H1 (cell line): ENCODE measurements around the gene UTRN.

Source experiments
- BRCA1 ChIP-seq: IDR thresholded peaks from 2 replicates; pipeline ENCODE4 v1.6.1; 2012; ENCODE audit warnings: low read depth, low read length, improper control_type of control experiment
- EGR1 ChIP-seq: IDR thresholded peaks from 2 replicates; pipeline ENCODE4 v1.6.1; 2011; ENCODE audit warnings: low read depth, low read length, borderline replicate concordance
- EZH2 ChIP-seq: fragments of 200-600 bp; sonication (generic); IDR thresholded peaks from 2 replicates; pipeline ENCODE4 v1.7.1; 2012; ENCODE audit warnings: low read depth, mild to moderate bottlenecking, moderate library complexity, low read length, inconsistent platforms; ENCODE audit not compliant: severe bottlenecking
- HDAC2 ChIP-seq, 2 experiments: fragments of 300-600 bp in 1 of 2; sonication (generic) in 1 of 2; IDR thresholded peaks; 2 replicates each; pipeline ENCODE4 v1.6.1; 2011 to 2012; ENCODE audit warnings: low read depth in 2 of 2, low read length in 2 of 2, mild to moderate bottlenecking in 2 of 2, moderate library complexity in 2 of 2, borderline replicate concordance in 1 of 2, inconsistent platforms in 1 of 2
- POLR2A ChIP-seq, 2 experiments: IDR thresholded peaks; 1 replicate in 1 of 2; 2 replicates in 1 of 2; pipeline ENCODE4 v1.6.1; 2011; ENCODE audit warnings: low read depth in 2 of 2, low read length in 2 of 2, mild to moderate bottlenecking in 2 of 2; ENCODE audit errors: control extremely low read depth in 1 of 2
- POLR2AphosphoS5 ChIP-seq: IDR thresholded peaks from 2 replicates; pipeline ENCODE4 v1.6.1; 2011; ENCODE audit warnings: low read depth, low read length
- RAD21 ChIP-seq, 2 experiments: IDR thresholded peaks in 1 of 2; conservative IDR thresholded peaks in 1 of 2; 2 replicates each; pipeline ENCODE4 v1.6.1; 2011; ENCODE audit warnings: low read depth in 2 of 2, low read length in 2 of 2, improper control_type of control experiment in 1 of 2, inconsistent platforms in 1 of 2, mild to moderate bottlenecking in 1 of 2, moderate library complexity in 1 of 2
- RFX5 ChIP-seq: IDR thresholded peaks from 2 replicates; pipeline ENCODE4 v1.6.1; 2011; ENCODE audit warnings: low read depth, low read length, improper control_type of control experiment, borderline replicate concordance
- TAF1 ChIP-seq: IDR thresholded peaks from 2 replicates; pipeline ENCODE4 v1.6.1; 2011; ENCODE audit warnings: mild to moderate bottlenecking, low read depth, low read length
- TF ChIP-seq, protein P1 (sequence below): IDR thresholded peaks from 2 replicates; pipeline ENCODE4 v1.6.1; 2012; ENCODE audit warnings: low read length, inconsistent platforms
- TF ChIP-seq, protein P2 (sequence below), 3 experiments: IDR thresholded peaks; 1 replicate in 2 of 3; 2 replicates in 1 of 3; pipeline versions ENCODE4 v1.5.1 to v1.6.1; 2011; ENCODE audit warnings: low read length in 3 of 3, mild to moderate bottlenecking in 3 of 3, inconsistent platforms in 2 of 3, low read depth in 1 of 3, moderate library complexity in 1 of 3; ENCODE audit not compliant: insufficient read depth in 1 of 3; ENCODE audit errors: control extremely low read depth in 1 of 3

DNA sequence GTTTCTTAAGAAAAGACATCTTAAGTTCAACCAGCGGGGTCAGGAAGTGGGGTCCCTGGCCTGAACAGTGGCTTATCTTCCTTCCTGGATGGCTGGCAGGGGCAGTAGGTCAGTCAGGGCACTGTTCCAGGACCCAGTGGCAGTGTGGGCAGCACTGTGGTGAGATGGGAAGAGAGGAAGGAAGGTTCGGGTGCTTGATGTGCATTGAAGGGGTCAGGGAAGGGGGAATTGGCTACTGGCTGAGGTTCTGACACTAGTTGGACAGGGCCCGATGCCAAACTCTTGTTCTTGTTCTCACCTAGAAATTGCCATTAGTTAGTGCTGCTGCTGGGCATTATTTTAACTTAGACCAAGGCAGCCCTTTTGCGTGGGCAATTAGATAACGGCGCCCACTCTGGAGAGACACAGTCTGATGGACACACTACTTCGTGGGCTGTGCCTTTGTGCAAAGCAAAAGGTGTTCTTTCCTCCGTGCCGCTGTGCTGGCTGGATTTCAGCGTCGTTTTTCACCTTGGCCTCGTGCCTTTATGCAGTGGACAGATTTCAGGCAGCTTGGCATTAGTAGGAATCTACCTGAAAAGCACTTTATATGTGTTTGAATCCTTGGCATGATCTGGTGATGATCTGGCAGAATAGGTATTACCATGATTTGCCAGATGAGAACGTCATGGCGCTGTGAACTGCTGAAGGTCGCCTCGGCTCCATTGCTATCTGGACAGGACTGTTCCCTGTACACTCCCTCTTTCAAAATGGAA is 30.3 kb downstream of the UTRN start:
- TF ChIP-seq RAD21 (IDR thresholded peaks at IDR 0.05 in 1 of 2, conservative IDR thresholded peaks at IDR 0.05 in 1 of 2; ENCODE audit: low read depth in 2 of 2, low read length in 2 of 2) (no peak), TAF1 (no peak), EGR1 (no peak), HDAC2 (IDR thresholded peaks at IDR 0.05; ENCODE audit: borderline replicate concordance in 1 of 2, low read depth in 2 of 2, low read length in 2 of 2) (no peak), BRCA1 (no peak), EZH2 (no peak), POLR2AphosphoS5 (no peak), RFX5 (no peak), POLR2A (IDR thresholded peaks at IDR 0.05; ENCODE audit: control extremely low read depth in 1 of 2, low read depth in 2 of 2, low read length in 2 of 2) (no peak)
- TF ChIP-seq, protein P1, sequence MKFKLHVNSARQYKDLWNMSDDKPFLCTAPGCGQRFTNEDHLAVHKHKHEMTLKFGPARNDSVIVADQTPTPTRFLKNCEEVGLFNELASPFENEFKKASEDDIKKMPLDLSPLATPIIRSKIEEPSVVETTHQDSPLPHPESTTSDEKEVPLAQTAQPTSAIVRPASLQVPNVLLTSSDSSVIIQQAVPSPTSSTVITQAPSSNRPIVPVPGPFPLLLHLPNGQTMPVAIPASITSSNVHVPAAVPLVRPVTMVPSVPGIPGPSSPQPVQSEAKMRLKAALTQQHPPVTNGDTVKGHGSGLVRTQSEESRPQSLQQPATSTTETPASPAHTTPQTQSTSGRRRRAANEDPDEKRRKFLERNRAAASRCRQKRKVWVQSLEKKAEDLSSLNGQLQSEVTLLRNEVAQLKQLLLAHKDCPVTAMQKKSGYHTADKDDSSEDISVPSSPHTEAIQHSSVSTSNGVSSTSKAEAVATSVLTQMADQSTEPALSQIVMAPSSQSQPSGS, result no peak
- TF ChIP-seq, protein P2, sequence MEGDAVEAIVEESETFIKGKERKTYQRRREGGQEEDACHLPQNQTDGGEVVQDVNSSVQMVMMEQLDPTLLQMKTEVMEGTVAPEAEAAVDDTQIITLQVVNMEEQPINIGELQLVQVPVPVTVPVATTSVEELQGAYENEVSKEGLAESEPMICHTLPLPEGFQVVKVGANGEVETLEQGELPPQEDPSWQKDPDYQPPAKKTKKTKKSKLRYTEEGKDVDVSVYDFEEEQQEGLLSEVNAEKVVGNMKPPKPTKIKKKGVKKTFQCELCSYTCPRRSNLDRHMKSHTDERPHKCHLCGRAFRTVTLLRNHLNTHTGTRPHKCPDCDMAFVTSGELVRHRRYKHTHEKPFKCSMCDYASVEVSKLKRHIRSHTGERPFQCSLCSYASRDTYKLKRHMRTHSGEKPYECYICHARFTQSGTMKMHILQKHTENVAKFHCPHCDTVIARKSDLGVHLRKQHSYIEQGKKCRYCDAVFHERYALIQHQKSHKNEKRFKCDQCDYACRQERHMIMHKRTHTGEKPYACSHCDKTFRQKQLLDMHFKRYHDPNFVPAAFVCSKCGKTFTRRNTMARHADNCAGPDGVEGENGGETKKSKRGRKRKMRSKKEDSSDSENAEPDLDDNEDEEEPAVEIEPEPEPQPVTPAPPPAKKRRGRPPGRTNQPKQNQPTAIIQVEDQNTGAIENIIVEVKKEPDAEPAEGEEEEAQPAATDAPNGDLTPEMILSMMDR (IDR thresholded peaks at IDR 0.05; ENCODE audit: control extremely low read depth in 1 of 3, insufficient read depth in 1 of 3, low read depth in 1 of 3, low read length in 3 of 3), result no peak
